GM06990 (cell line): ENCODE measurements around the gene MRC2.

ENCODE experiments used
- DNase-seq: peaks from one replicate; pipeline ENCODE4 v3.0.0-alpha.2; 2011; ENCODE audit not compliant: insufficient read length; ENCODE audit errors: extremely low read depth
- H3K27me3 ChIP-seq: replicated peaks from 2 replicates; pipeline ENCODE4 v1.6.0; 2011; ENCODE audit warnings: low read length; ENCODE audit not compliant: control insufficient read depth, insufficient read depth
- H3K36me3 ChIP-seq: 2 replicates; pipeline ENCODE4 v1.5.1; 2011; ENCODE audit warnings: low read length; ENCODE audit not compliant: control insufficient read depth, insufficient read depth
- H3K4me3 ChIP-seq: replicated peaks from 2 replicates; pipeline ENCODE4 v1.5.1; 2011; ENCODE audit warnings: low read depth, mild to moderate bottlenecking, control low read depth, low read length
- TF ChIP-seq, protein P1 (sequence below): IDR thresholded peaks from 2 replicates; pipeline ENCODE4 v1.5.1; 2011; ENCODE audit warnings: low read length, control low read depth, mild to moderate bottlenecking, inconsistent platforms; ENCODE audit not compliant: insufficient read depth, poor library complexity, severe bottlenecking

MRC2 gene

DNA sequence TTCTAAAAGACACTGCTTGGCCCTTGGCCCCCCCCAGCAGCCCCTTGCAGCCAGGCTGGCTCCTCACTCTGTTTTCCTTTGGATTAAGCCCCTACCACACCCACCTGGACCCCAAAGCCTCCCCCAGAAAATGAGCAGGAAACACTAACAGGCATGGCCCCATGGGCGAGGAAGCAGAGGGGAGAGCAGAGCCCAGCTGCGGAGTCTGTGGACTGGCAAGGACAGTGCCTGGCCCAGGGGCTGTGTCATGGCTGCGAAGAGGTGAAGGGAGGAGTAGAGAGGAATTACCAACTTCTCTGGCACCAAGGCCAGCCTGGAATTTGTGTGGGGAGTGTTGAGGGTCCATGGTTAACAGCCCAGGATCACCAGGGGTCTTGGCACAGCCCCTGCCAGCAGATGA, 47.4 kb downstream of the MRC2 start:
- H3K36me3 ChIP-seq, result no peaks in the 10 kb centered on the region
- no peak for DNase-seq
- no peak overlapping the region for H3K4me3 ChIP-seq
- TF ChIP-seq, protein P1, sequence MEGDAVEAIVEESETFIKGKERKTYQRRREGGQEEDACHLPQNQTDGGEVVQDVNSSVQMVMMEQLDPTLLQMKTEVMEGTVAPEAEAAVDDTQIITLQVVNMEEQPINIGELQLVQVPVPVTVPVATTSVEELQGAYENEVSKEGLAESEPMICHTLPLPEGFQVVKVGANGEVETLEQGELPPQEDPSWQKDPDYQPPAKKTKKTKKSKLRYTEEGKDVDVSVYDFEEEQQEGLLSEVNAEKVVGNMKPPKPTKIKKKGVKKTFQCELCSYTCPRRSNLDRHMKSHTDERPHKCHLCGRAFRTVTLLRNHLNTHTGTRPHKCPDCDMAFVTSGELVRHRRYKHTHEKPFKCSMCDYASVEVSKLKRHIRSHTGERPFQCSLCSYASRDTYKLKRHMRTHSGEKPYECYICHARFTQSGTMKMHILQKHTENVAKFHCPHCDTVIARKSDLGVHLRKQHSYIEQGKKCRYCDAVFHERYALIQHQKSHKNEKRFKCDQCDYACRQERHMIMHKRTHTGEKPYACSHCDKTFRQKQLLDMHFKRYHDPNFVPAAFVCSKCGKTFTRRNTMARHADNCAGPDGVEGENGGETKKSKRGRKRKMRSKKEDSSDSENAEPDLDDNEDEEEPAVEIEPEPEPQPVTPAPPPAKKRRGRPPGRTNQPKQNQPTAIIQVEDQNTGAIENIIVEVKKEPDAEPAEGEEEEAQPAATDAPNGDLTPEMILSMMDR, result no peak
- no peaks in the 10 kb centered on the region for H3K27me3 ChIP-seq

DNA sequence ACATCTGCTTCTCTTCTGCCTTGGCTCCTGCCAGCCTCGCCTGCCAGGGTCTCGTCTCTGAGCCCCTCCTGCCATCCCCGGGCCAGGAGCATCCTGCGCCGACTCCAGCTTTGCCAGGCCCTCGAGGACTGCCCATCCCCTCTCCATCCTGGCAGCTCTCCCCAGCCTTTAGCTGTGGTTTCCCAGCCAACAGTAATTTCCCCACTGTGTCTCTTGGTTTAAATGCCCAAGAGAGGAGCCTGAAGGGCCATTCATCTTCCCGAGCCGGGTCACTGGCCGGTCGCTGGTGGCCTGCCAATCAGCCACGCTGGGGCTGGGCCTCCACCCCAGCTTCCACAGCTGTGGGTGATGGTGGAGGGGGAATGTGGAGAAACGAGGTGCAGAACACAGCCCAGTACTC, 47.8 kb downstream of the MRC2 start:
- Histone ChIP-seq H3K27me3 (no peaks in the 10 kb centered on the region), H3K36me3 (no peaks in the 10 kb centered on the region), H3K4me3 (no peak overlapping the region)
- no peak for DNase-seq
- TF ChIP-seq, protein P1, result no peak

DNA sequence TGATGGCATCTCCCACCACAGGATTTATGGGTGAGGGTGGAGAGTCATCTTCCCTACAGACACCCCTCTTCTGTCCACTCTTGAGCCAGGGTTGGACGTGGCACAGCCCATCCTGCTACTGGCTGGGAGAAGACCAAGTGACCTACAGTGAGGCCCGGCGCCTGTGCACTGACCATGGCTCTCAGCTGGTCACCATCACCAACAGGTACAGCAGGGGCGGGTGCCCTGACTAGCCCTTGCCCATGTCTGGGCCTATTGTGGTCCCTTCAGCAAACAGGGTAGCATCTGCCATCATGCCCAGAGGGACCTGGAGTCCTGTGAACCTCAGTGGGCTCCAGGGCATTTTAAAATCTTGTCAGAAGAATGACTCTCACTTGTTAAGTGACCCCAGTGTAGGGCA, 48.2 kb downstream of the MRC2 start:
- DNase-seq, result no peak
- TF ChIP-seq, protein P1, result no peak
- H3K36me3 ChIP-seq, result no peaks in the 10 kb centered on the region
- H3K4me3 ChIP-seq, result no peak overlapping the region
- no peaks in the 10 kb centered on the region for H3K27me3 ChIP-seq

DNA sequence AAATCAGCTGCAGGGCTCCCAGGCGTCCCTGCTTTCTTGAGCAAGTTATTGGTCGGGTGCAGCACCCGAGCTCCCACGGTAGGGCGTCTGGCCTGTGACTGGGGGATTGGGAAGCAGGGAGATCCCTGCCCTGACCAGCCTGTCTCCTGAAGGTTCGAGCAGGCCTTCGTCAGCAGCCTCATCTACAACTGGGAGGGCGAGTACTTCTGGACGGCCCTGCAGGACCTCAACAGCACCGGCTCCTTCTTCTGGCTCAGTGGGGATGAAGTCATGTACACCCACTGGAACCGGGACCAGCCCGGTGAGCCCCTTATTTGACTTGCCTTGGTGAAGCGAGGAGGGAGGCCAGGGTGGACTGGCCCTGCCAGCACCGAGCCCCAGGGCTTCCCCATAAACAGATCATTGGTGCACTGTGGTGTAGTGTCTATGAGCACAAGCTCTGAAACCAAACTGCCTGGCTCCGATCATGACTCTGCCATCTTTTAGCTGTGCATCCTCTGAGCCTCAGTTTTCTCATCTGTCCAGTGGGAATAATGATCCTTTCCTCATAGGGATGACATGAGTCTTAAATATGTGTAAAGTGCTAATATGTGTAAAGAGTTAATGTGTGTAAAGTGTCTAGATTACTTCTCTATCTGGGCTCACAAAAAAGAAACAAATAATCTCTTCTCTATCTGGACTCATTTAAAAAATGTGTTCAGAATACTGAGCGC, 48.9 kb downstream of the MRC2 start:
- H3K36me3 ChIP-seq, result no peaks in the 10 kb centered on the region
- no peaks in the 10 kb centered on the region for H3K27me3 ChIP-seq
- DNase-seq, result no peak
- no peak overlapping the region for H3K4me3 ChIP-seq
- TF ChIP-seq, protein P1, result no peak

DNA sequence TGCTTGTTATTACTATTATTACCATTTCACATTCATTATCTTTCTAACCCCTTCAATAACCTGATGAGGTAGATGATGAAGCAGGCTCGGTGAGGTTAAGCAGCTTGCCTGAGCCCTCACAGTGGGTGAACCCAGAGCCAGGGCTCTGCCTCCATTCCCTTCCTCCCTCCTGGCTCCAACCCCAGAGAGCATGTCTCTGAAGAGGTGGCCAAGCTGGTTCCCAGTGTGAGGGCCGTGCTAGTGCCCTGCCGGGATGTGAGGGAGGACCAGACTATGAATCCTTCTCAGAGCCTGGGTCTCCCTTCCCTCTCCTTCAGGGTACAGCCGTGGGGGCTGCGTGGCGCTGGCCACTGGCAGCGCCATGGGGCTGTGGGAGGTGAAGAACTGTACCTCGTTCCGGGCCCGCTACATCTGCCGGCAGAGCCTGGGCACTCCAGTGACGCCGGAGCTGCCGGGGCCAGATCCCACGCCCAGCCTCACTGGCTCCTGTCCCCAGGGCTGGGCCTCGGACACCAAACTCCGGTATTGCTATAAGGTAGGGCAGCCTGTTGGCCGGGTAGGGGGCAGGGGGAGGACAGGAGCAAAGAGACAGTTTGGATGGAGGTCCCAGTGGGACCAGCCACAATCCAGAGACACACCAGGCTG, 49.6 kb downstream of the MRC2 start:
- no peaks in the 10 kb centered on the region for H3K36me3 ChIP-seq
- H3K4me3 ChIP-seq, result no peak overlapping the region
- no peak for DNase-seq
- no peaks in the 10 kb centered on the region for H3K27me3 ChIP-seq
- TF ChIP-seq, protein P1, result no peak
